Fibroblast of skin of right biceps (primary cell): ENCODE data around the gene CCDC201.
"Not testable (repeated sequence)": the region's sequence is repeated elsewhere in the genome, so short reads cannot be mapped to it uniquely, and the experiment has no call there.

Source experiments
- DNase-seq: peaks from one replicate; pipeline ENCODE4 v3.0.0-alpha.2; 2013

The CCDC201 gene

DNA sequence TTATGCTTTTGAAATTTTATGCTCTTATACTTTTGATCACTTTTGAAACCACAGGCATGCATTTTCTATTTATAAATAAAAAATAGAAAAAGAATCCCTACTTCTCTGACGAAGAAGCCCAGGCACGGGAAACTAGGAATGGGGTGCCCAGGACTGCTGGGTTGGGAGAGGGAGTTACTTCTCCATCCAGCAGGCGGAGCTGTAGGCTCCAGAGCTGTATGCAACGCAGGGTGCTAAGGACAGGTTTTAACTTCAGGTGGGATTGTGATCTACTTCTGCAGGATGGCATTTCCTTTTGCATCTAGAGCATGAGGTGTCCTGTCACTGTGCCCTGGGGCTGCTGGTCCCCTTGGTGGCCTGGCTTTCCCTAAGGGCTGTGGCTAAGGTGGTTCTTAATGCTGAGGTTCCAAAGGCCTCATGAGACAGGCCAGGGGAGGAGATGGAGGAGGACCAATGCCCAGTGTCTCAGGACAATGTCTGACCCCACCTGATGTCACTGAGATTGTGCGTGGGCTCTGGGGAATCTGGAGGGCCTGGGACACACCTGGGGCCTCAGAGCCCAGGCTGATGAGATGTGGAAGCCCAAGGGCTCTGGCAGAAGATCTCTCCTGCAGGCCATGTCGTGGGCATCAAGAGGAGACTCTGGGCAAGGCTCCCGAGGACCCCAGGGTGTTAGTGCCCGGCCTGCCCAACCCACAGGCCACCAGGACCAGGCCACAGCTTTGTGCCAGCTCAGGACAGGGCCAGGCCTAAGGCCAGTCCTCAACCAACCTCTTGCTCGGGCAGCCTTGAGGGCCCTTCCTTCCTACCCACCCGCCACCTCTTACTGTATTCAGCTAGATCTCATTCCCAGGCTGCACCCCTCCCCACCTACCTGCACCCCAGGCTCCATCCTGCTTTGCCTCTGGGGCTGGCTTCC, 507 bp downstream of the CCDC201 start:
- DNase-seq = no peak

DNA sequence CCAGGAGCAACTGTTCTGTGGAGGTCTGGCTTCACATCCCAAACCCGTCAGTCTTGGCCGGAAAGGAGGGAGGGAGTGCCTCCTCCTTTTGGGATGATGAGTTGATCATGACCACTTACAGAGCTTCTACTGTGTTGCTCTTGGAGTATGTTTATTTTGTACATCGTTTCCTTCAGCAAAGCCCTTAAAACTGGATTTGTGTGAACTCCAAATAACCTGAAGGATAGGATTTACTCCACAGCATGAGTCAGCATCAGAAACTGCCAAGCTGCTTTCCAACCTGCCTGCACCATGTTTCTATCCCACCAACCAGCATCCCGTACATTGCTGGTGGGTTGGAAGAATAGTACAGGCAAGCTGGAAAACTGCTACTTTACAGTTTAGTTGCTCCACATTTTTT, 3.5 kb downstream of the CCDC201 start:
- peak; percentile 51 for DNase-seq

DNA sequence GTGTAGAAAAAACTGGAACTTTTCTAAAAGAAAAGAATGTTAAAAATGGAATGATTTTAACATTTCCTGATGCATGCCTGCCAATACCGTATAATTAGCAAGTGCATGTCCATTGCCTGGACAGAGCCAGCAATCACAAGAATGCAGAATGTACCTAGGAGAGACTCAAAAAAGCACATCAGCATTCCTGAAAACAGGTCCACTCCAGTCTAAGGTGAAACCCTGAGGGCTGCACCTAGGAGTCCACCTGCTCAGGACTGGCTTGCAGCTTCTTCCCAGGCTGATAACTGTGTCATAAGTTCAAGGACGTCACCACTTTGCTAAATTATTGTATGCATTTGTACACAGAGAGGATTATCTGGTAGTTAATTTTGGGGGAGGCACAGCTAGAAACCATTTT, 5.4 kb downstream of the CCDC201 start:
- no peak for DNase-seq

DNA sequence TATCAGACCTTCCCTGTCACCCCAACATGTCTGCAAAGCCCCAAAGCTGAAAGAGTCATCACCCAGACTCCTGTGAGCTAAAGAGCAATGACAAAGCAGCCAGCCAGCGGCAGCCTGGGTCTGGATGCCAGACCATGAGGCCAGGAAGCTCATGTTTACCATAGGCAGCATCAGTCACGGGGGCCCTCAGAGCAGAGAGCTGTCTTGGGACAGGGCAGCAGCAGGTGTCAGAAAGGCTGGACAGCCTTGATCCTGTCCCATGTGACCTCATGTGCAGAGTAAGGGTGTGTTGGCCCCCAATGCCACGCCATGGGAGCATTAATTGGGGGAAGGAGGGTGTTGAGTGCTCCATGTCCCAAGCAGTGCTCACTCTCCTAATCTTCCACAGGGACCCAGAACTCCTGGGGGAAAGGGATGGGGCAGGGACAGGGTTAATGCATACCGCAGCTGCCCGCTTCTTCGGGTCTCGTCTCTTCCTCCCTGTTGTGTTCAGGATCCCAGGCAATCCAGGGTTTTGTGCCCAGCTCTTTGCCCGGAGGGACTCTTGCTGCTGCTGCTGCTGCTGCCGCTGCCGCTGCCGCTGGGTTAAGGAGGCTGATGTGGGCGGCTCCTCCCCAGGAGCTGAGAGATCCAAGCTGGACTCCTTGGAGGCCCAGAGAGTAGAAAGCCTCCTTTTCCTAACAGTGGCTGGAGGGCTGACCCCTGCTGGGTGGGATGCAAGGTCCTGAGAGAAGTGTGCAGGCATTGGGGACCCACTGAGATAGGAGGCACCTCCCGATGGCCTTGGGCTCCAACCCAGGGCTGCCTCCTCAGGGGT, 7.1 kb downstream of the CCDC201 start:
- no peak for DNase-seq

DNA sequence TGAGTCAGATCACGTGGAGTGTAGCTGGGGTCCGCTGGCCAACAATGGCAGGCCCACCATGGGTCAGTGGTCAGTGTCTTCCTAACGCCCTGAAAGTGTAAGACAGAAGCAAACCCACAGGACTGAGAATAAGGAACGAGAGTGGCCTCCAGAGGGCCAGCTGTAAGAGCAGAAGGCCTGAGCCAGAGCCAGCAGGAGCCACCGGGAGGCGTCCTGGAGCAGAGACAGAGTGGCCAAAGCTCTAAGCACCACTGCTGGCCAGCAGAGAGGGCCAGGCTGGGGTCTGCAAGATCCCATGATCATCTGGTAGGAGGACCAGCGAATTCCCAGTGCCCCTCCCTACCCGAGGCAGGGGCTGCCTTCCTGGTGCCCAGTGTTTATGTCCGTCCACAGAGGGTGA, 9.2 kb downstream of the CCDC201 start:
- no peak for DNase-seq

DNA sequence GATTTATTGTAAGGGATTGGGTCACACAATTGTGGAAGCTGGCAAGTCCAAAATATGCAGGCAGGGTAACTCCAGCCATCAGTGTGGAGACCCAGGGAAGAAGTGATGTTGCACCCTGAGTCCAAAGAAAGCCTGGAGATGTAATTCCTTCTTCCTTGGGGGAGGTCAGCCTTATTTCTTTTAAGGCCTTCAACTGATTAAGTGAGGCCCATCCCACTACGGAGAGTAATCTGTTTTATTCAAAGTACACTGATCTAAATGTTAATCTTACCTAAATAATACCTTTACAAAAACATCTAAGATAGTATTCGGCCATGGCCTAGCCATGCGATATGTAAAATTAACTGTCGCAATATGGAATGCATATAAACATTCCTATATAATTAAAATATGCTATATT, 16.0 kb downstream of the CCDC201 start:
- DNase-seq = not testable (repeated sequence)

GRCh38 chr7:45855680-45856079, 17.2 kb downstream of the CCDC201 start:
- DNase-seq = not testable (repeated sequence)

DNA sequence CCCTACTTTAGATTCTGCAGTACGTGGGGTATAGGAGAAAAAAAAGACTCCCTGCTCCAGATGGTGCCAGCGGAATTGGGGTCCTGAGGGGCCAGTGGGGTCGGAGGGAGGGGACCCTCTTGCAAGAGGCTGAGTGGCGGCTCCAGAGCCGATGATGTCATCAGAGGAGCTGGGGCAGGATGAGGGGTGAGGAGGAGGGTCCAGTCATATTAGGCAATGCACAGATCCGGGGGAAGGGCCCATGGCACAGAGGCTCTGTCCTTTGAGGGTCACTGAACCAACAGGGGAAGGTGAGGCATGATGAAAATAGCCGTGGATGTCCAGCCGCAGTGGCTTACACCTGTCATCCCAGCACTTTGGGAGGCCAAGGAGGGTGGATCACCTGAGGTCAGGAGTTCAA, 19.4 kb downstream of the CCDC201 start:
- not testable (repeated sequence) for DNase-seq

DNA sequence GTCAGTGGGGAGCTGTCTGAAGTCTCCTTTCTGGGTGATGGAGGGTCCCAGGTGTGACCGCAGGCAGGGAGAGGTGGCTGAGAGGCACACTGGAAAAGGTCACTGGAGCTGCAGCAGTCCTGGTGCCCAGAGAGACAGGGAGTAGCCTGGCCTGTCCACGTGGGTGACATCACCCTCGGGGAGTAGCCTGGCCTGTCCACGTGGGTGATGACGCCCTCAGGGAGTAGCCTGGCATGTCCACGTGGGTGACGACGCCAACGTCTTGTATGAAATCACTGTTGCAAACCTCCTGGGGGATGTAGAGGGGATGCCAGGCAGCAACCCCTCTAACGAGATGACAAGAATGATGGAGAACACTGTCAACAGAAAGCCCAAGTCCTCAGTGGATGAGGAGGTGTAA, 19.9 kb downstream of the CCDC201 start:
- not testable (repeated sequence) for DNase-seq

GRCh38 chr7:45848734-45849133, 24.1 kb downstream of the CCDC201 start:
- not testable (repeated sequence) for DNase-seq

DNA sequence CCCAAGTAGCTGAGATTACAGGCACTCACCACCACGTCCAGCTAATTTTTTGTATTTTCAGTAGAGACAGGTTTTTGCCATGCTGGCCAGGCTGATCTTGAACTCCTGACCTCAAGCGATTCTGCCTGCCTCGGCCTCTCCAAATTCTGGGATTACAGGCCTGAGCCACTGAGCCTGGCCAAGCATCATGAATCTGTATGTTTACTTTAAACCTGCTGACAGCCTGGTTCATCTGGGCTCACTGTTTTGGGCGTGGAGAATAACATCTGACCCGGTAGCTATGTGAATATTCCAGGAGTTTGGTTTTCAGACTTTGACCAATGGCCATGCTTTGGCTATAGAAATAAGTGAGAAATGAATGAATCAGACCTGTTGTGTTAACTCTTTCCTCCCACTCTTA, 26.3 kb downstream of the CCDC201 start:
- not testable (repeated sequence) for DNase-seq

DNA sequence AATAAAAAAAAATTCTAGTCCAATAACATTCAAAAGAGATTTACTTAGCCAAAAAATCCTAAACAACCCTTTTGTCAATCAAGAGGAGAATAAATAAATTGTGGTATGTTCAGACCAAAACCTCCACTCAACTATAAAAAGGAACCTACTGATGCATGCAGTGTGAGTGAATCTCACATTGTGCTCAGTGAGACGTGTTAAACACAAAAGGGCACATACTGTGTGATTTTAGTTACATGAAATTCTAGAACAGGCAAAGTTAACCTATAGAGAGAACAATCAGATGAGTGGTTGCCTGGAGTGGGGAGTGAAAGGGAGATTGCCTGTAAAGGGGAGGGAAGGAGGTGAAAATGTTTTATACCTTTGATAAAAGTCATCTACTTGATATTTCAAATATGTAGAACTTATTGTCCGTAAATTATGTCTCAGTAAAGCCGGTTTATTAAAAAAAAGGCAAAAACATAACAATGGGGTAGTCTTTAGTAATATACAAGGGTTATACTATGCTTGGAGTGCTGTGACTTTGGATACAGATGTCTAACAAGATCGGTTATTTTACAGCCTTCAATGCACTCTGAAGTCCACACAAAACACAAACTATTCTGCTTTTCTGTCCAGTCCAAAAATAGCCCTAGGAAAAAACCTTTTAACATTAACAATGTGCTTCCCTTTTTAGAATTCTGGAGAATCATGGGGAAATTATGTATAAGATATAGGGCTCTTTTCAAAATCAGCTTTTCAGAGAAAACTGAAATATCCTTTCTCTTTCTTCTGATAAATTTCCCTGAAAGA, 30.8 kb downstream of the CCDC201 start:
- not testable (repeated sequence) for DNase-seq

- not testable (repeated sequence) for DNase-seq
Observed at GRCh38 chr7:45838852-45839251, 34.0 kb downstream of the CCDC201 start.

GRCh38 chr7:45832433-45833177, 40.3 kb downstream of the CCDC201 start:
- not testable (repeated sequence) for DNase-seq

DNA sequence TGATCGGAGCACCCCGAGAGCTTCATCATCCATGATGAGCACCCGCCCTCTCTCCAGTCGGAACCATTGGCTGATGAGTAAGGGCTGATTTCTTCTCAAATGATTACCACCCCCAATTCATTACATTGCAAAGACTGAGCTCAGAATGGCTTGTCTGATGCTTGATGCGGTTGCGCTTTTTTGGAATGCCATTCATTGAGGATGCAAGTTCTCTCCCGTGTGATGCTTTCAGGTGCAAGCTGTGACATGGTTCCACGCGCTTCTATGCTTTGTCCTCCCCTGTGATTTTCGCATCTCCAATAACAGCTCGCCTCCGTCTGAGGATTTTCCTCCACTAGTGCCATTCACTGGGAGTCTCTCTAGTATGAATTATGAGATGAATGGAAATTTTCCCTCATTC, 43.0 kb downstream of the CCDC201 start:
- not testable (repeated sequence) for DNase-seq

- DNase-seq = not testable (repeated sequence)
Observed at GRCh38 chr7:45827731-45828130, 45.2 kb downstream of the CCDC201 start.

- not testable (repeated sequence) for DNase-seq
Observed at GRCh38 chr7:45826550-45826949, 46.3 kb downstream of the CCDC201 start.

- not testable (repeated sequence) for DNase-seq
Observed at GRCh38 chr7:45818763-45819162, 54.1 kb downstream of the CCDC201 start.

DNA sequence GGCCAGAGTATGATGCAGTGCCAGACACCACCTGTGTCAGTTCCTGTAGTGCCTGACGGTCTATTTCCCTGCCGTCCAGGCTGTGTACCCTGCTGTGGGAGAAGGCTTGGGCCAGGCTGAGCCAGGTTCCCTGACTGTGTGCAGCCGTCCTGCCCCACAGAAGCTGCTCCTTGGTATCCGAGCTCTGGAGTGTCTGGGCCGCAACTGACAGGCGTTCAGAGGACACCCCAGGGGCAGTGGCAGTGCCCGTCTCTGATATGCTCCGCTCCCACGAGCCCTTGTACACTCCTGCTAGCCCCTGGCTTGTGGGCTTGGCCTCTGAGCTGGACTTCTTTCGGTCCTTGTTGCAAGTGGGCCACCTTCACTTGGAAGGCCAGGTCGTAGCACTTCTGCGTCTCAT, 55.0 kb downstream of the CCDC201 start:
- not testable (repeated sequence) for DNase-seq

- DNase-seq = not testable (repeated sequence)
Observed at GRCh38 chr7:45817016-45817415, 55.9 kb downstream of the CCDC201 start.

DNA sequence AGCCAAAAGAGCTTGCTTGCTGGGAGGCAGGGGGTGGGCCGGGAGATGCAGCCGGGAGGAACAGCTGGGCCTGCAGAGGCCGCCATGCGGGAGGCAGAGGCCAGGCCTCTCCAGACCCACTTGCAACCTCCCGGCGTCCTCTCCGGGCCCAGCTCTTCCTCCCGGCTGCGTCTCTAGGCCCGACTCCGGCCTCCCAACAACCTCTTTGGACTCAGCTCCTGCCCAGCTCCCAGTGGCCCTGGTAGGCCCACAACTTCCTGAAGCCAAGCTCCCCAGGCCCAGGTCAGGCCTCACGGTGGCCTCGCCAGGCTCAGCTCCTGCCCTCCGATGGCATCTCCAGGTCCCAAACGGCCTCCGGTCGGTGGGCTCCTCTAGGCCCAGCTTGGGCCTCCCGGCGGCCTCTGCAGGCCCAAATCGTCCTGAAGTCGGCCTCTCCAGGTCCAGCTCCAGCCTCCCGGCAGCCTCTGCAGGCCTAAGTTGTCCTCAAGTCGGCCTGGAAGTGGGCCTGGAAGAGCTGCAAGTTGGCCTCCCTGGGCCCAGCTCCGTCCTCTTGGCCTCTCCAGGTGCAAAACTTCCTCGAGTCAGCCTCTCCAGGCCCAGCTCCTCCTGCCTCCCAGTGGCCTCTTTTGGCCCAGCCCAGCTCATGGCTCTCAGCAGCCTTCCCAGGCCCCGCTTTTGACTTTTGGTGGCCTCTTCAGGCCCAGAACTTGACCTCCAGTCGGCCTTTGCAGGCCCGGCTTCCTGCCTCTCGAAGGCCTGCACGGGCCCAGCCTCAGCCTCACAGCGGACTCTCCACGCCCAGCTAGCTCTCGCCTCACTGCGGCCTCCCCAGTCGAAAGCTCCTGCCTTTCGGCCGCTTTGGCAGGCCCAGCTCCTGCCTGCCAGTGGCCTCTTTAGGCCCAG, 58.4 kb downstream of the CCDC201 start:
- DNase-seq = not testable (repeated sequence)
